Ishikawa (cell line): ENCODE data around the gene CR1.

Experiments used
- CEBPB ChIP-seq: IDR thresholded peaks from 2 replicates; pipeline ENCODE4 v1.6.1; 2012
- CREB1 ChIP-seq: IDR thresholded peaks from 2 replicates; pipeline ENCODE4 v1.6.1; 2012; ENCODE audit warnings: low read depth
- EGR1 ChIP-seq: IDR thresholded peaks from 2 replicates; pipeline ENCODE4 v1.6.1; 2012
- EP300 ChIP-seq: IDR thresholded peaks from 2 replicates; pipeline ENCODE4 v1.6.1; 2012; ENCODE audit warnings: borderline replicate concordance
- FOXM1 ChIP-seq: IDR thresholded peaks from 2 replicates; pipeline ENCODE4 v1.6.1; 2012; ENCODE audit warnings: low read depth, borderline replicate concordance
- NFIC ChIP-seq: IDR thresholded peaks from 2 replicates; pipeline ENCODE4 v1.6.1; 2012
- RAD21 ChIP-seq: IDR thresholded peaks from 2 replicates; pipeline ENCODE4 v1.6.1; 2012; ENCODE audit warnings: low read depth
- TAF1 ChIP-seq: IDR thresholded peaks from 2 replicates; pipeline ENCODE4 v1.6.1; 2012; ENCODE audit warnings: low read depth, mild to moderate bottlenecking
- TCF12 ChIP-seq: IDR thresholded peaks from 2 replicates; pipeline ENCODE4 v1.6.1; 2012; ENCODE audit warnings: low read depth
- TEAD4 ChIP-seq: IDR thresholded peaks from 2 replicates; pipeline ENCODE4 v1.6.1; 2012
- YY1 ChIP-seq: IDR thresholded peaks from 2 replicates; pipeline ENCODE4 v1.6.1; 2012; ENCODE audit warnings: low read depth
- ZBTB7A ChIP-seq: IDR thresholded peaks from 2 replicates; pipeline ENCODE4 v1.6.1; 2012; ENCODE audit warnings: low read depth
- TF ChIP-seq, protein P1 (sequence below): IDR thresholded peaks from 2 replicates; pipeline ENCODE4 v1.6.1; 2012
- TF ChIP-seq, protein P2 (sequence below): IDR thresholded peaks from 2 replicates; pipeline ENCODE4 v1.6.1; 2012
- TF ChIP-seq, protein P3 (sequence below): IDR thresholded peaks from 2 replicates; pipeline ENCODE4 v1.6.1; 2012; ENCODE audit warnings: low read depth, mild to moderate bottlenecking

Gene CR1

DNA sequence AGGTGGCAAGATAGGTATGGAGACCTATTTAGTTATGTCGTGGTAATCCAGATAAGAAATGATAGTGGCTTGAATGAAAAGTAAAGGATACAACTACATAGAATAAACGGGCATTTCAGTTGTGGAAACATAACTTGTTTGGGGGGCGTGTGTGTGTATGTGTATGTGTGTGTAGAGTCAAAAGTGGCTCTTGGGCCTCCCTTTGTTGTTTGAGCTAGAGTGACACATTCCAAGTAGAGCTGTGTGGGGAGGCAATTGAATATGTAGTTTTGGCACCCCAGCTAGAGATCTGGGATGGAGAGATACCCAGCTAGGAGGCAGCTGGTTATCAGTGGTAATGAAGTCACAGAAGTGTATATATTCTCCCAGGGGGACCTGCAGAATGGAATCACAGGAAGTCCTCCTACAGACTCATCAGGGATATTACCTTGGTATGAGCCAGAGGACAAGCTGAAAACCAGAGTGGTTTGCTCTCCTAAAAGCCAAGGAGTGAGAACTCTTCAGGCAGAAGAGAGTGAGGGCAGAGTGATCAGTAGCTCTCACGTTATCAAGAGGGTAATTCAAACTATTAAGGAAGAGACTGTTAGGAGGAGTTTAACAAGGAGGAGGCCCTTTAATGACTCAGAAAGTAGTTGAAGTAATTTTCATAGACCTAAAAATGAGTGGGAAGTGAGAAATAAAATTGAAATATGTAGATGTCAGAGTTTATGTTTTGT lies 154.1 kb downstream of the CR1 start:
- no peak for TF ChIP-seq NFIC
- no peak for TF ChIP-seq TEAD4
- TF ChIP-seq CREB1 = no peak
- TF ChIP-seq TCF12 = no peak
- TF ChIP-seq CEBPB = no peak
- TF ChIP-seq, protein P1, sequence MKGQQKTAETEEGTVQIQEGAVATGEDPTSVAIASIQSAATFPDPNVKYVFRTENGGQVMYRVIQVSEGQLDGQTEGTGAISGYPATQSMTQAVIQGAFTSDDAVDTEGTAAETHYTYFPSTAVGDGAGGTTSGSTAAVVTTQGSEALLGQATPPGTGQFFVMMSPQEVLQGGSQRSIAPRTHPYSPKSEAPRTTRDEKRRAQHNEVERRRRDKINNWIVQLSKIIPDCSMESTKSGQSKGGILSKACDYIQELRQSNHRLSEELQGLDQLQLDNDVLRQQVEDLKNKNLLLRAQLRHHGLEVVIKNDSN = no peak
- no peak for TF ChIP-seq TAF1
- TF ChIP-seq, protein P2, sequence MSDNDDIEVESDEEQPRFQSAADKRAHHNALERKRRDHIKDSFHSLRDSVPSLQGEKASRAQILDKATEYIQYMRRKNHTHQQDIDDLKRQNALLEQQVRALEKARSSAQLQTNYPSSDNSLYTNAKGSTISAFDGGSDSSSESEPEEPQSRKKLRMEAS = no peak
- TF ChIP-seq ZBTB7A = no peak
- no peak for TF ChIP-seq EGR1
- TF ChIP-seq, protein P3, sequence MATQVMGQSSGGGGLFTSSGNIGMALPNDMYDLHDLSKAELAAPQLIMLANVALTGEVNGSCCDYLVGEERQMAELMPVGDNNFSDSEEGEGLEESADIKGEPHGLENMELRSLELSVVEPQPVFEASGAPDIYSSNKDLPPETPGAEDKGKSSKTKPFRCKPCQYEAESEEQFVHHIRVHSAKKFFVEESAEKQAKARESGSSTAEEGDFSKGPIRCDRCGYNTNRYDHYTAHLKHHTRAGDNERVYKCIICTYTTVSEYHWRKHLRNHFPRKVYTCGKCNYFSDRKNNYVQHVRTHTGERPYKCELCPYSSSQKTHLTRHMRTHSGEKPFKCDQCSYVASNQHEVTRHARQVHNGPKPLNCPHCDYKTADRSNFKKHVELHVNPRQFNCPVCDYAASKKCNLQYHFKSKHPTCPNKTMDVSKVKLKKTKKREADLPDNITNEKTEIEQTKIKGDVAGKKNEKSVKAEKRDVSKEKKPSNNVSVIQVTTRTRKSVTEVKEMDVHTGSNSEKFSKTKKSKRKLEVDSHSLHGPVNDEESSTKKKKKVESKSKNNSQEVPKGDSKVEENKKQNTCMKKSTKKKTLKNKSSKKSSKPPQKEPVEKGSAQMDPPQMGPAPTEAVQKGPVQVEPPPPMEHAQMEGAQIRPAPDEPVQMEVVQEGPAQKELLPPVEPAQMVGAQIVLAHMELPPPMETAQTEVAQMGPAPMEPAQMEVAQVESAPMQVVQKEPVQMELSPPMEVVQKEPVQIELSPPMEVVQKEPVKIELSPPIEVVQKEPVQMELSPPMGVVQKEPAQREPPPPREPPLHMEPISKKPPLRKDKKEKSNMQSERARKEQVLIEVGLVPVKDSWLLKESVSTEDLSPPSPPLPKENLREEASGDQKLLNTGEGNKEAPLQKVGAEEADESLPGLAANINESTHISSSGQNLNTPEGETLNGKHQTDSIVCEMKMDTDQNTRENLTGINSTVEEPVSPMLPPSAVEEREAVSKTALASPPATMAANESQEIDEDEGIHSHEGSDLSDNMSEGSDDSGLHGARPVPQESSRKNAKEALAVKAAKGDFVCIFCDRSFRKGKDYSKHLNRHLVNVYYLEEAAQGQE = no peak

DNA sequence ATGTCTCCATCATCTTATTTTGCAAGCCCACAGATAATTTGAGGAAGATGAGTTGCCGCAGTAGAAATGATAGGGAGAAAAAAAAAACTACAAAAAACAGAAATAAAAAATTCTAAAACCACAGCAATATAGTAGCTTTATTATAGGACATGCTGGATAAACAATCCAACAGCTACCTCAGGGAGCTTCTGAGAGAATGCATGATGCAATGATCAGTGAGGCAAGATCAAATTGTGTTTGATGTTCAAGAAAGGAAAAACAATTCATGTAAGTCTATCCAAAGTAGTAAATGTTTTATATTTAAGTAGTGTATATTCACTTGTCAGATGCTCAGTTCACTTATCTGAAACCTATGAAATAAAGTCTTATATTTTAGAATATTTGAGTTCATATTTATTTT lies 155.6 kb downstream of the CR1 start:
- TF ChIP-seq CREB1 (no peak), CEBPB (no peak), YY1 (no peak), EGR1 (no peak), RAD21 (no peak), NFIC (no peak), ZBTB7A (no peak), TCF12 (no peak), TAF1 (no peak), TEAD4 (no peak), EP300 (no peak), FOXM1 (no peak)
- TF ChIP-seq, protein P3 = no peak
- TF ChIP-seq, protein P2 = no peak
- TF ChIP-seq, protein P1 = no peak

DNA sequence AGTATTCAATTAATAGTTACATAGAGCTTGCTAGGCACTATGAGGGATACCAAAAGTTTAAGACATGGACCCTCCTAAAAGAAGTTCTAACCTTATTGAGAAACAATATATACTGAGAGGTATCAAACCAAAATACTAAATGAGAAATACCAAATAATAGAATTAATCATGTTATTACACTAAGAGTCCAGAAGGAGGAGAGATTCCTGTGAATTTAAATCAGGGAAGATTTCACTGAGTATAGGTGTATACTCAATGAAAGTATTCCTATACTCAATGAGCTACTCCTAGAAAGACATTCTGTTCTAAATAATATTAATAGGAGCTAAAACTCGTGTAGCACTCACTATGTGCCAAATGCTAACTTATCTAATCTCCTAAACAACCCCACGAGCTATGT lies 158.4 kb downstream of the CR1 start:
- TF ChIP-seq, protein P1 = no peak
- TF ChIP-seq FOXM1 (no peak), ZBTB7A (no peak), EGR1 (no peak), TCF12 (no peak), CREB1 (no peak), NFIC (no peak), CEBPB (no peak), TAF1 (no peak), TEAD4 (no peak), RAD21 (no peak), EP300 (no peak), YY1 (no peak)
- TF ChIP-seq, protein P2 = no peak
- TF ChIP-seq, protein P3 = no peak

DNA sequence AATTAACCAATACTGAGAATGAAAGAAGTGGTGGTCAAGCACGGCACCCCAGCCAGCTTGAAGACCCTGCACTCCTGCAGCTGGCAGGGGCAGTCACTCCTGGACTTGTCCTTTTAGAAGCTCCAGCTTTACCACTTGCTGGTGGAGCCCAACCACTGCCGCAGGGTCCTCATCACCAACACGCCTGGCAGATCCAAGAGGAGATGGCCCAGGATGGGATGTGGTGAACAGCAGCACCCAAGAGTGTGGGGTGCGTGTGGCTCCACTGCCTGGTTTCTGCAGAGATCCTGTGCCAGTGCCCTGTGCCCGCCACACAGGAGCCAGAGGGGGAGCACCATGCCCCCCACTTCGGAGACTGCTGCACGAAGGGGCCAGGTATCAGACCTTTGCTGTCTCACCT lies 162.5 kb downstream of the CR1 start:
- TF ChIP-seq TAF1 (no peak), YY1 (no peak), EGR1 (no peak), TEAD4 (no peak), TCF12 (no peak), CREB1 (no peak), NFIC (no peak), FOXM1 (no peak)
- TF ChIP-seq, protein P3 = no peak
- TF ChIP-seq, protein P2 = no peak
- TF ChIP-seq, protein P1 = no peak
